Stimulated activated naive CD4-positive, alpha-beta T cell (primary cell): Measurements from ENCODE around the gene FNBP1L.

Experiments used
- DNase-seq, 6 experiments: peaks; one replicate each; lab custom pipeline; 2025; lab: John Stamatoyannopoulos, UW

The FNBP1L gene

DNA sequence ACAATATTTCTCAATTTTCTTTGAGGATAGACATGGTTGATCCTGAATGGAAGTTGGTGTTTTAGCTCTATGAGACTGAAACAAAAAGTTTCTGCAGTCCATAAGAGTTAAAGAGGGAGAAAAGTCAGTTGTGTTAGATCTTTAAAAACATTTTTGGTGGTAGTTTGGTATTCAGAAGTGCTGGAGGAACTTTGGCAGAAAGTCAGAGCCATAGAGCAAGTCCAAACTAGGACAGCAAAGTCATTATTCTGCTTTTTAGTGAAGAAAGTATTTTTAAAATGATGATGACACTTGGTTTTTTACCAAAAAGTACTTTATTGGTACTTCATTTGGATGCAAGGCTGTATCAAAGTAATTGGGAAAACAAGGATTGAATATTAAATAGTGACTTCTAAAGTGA lies 41.8 kb downstream of the FNBP1L start:
- no peak for DNase-seq

DNA sequence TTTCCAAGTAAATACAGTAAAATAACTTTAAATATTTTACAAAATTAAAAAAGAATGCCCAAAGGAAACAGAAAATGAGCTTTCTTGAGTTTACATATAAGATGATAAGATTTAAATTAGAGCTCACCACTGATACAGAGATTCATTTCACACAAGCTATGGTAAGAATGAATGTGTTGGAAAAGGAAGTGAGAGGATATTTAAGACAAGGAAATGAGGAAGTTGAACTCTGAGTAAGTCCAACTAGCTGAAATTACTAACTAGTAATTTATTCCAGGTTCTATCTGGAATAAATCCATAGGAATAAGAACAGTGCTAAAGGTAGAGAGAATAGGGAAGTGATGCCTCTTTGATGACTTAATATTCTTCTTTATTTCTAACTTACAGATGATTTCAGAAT lies 42.4 kb downstream of the FNBP1L start:
- no peak for DNase-seq

DNA sequence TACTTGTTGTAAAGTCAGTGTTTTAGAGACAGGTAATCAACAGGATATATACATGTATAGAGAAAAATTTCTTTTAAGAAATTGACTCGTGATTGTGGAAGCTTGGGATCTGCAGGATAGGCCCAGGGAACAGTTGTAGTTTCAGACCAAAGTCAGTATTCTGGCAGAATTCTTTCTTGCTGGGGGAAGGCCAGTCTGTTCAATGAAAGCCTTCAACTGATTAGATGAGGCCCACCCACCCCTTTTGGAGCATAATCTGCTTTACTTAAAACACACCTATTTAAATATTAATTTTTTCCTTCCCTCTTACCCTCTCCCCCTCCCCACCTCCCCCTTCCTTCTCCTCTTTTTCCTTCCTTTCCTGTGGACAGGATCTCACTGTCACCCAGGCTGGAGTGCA lies 48.0 kb downstream of the FNBP1L start:
- DNase-seq: no peak

- no peak for DNase-seq
These were observed 48.6 kb downstream of the FNBP1L start for GRCh38 chr1:93496520-93496919.

- DNase-seq: no peak
These were observed 51.2 kb downstream of the FNBP1L start for GRCh38 chr1:93499075-93499474.

DNA sequence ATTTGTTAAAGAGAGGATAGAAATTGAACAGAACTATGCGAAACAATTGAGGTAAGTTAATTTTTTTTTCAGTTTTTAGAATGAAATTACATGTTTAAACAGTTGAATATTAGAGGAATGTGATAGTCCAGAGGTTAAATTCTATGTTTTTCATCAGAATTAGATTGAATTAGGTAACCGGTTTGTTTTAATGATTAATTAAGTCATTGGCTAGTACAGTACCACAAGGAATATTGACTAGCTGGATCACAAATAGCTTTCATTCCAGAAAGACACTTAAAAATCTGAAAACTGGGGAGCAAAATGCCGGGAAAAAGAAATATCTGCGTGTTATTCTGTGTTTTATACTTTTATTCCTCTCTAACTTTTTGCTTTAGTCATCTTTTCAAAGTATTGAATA lies 51.6 kb downstream of the FNBP1L start:
- no peak for DNase-seq

DNA sequence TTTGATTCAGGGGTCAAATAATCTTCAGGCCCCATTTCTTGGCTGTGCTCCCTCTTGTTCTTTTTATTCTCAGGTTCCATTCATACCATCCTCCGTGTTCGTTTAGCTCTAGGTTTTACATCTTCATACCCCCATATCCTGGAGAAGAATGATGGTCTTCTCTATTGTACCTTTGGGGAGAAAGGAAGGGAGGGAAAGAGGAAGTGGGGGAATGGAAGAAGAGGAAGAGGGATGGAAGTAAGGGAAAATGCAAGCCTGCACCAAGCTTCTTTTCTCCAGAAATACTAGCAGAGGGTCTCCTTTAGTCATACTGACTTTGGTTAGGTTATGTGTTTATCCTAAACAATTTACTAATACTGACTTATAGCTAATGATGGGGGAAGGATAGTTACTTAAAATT lies 52.4 kb downstream of the FNBP1L start:
- DNase-seq: no peak

DNA sequence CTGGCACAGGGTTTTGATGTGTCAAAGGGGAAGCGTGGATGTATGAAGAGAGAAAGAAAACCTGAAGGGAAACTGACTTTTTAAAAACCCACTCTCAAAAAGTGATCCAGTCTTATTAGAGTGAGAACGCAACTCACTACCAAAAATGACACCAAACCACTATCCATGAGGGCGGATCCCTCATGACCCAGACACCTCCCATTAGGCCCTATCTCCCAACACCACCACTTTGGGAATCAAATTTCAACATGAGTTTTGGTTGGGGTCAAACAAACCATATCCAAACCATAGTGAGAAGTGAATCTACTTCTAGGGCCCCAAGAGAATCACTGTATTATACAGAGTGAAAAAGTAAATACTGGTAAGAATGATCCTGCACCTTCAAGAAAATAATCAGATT lies 53.5 kb downstream of the FNBP1L start:
- DNase-seq: no peak

DNA sequence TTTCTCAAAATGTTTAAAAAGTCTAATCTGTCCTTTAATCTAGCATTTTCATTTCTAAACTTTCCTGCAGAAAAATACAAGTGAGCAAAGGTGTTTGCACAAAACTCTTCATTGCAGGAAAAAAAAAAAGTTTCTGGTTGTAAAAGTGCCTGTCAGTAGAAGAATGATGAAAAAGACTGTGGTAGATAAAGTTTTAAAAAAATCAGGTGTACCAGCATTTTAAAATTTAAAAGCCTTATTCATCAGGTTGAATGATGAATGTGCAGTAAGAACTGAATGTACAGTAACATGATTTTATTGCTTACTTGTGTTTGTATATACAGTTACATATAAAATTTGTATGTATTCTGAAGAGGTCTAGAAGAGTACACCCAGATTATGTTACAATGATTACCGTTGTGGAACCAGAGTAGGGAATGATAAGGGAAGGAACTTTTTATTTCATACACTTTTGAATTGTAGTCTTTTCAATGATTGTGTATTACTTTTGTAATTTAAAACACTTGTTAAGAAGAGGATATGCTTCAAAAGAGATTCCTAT lies 54.0 kb downstream of the FNBP1L start:
- no peak for DNase-seq

DNA sequence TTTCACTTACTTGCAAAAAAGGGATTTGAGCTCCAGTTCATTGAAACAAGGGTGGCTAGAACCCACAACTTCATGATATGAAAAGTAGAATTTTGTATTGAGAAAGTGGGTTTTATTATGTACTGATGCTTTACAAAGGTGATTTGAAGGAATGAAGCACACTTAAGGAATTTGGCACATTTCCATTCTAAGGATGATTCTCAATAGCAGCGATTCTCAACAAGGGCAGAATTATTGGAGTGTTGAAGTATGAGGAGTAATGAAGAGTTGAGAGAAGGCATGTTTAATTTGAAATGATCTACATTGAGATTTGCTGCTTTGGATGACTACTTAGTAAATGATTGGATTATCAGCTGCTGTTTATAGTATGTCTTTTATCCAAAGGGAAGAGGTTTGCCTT lies 54.7 kb downstream of the FNBP1L start:
- DNase-seq: no peak

- no peak for DNase-seq
These were observed 55.2 kb downstream of the FNBP1L start for GRCh38 chr1:93503163-93503562.

DNA sequence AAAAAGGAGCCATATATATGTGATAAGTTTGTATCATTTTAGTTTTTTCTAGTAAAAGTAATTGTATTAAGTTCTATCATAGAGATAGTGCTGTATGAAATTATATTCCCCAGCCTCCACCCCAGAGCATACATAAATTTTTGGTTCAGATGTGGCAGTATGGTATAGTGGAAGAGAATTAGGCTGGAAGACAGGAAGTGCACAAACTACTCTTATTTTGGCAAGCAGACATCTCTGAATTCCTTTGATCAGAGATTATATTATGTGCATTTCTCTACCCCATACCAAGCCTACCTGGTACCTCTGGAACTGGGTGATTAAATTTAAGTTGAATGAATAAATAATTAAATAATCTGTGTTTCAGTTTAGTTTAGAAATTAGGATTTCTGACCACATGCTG lies 55.9 kb downstream of the FNBP1L start:
- no peak for DNase-seq

GRCh38 chr1:93504247-93505033 lies 56.5 kb downstream of the FNBP1L start:
- no peak for DNase-seq

- no peak for DNase-seq
These were observed 58.2 kb downstream of the FNBP1L start for GRCh38 chr1:93506126-93506525.

DNA sequence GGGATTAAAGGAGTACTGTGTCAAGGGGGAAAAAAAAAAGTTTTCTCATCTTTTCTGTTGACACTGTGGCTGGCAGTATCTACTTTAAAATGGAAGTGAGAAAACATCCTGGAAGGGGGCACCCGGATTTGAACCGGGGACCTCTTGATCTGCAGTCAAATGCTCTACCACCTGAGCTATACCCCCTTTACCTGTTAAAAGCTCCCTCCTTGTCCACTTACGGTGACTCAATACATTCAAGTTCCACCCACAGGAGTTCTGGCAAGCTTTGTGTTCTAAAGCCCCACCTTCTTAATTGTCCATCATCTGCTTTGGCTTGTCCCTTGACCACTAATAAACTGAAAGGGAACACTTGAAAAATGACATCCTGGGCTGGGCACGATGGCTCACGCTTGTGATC lies 68.2 kb downstream of the FNBP1L start:
- no peak for DNase-seq

GRCh38 chr1:93518516-93518915 lies 70.6 kb downstream of the FNBP1L start:
- DNase-seq: no peak

DNA sequence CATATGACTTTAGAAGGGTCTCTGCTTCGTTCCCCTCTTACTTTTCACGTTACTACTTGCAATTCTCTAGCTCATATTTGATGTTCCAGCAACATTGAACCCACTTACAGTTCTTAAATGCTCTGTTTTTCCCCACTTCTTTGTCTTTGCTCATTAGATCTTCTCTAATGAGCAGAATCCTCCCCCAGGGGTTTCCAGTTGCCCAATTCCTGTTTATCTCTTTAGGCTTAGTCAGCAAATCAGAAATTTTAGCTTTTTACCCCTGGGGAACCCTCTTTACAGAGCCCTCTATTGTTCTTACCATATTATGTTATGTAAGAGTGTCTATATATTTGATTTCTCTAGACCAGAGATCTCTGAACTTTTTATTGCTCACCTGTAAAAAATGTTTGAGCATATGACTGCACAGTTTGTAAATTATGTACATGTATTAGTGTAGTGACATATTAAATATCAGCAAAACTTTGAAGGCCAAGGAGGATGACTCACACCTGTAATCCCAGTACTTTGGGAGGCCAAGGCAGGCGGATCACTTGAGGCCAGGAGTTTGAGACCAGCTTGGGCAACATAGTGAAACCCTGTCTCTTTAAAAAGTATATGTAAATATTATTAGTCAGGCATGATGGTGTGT lies 71.4 kb downstream of the FNBP1L start:
- no peak for DNase-seq

DNA sequence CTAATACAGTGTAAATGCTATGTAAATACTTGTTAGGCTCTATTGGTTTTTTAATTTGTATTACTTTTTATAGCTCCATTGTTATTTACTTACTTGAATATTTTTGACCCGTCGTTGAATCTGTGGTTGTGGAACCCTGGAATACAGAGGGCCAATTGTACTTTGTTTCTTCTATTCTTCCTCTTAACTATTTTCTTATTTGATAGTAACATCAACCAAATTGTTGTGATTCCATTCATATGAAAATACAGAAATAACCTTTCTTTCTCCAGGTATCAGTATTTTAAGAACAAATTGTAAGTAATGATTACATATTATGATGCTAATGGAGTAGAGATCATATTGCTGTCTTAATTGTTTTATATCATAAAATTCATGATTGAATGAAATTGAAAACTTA lies 73.7 kb downstream of the FNBP1L start:
- no peak for DNase-seq

DNA sequence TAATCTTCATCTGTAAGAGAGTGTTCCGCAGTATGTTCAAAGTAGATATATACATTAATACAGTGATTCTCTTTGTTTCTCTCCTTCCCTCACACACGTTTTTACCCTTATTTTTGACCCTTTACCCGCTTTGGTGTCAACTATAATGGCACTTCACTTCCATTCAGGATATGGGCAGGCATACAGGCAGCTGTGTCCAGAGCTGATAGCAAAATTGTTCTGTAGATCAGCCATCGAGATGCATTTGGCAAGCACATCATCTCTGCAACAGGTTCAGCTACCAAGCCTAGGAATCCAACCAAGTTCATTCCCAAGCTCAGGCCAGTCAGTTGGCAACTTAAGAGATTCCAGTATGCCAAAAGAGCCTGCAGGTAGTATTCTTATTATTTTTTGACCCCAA lies 74.8 kb downstream of the FNBP1L start:
- no peak for DNase-seq

DNA sequence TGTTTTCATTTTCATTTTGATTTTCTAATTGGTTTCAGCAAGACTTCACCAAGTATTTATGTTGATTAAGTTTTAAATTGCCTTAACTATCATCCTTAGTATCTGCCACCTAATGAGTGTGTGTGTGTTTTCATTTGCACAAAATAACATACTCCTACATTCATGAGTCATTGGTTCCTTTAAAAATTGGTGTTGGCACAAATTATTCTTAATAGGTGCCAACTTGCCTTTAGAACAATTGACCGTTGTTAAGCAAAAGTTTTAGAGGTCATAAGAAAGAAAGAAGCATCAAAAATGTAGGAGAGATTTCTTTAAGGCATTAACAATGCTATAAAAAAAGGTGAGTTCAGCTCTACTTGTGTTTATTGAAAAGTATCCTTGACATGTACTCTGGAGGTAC lies 77.5 kb downstream of the FNBP1L start:
- DNase-seq: no peak

DNA sequence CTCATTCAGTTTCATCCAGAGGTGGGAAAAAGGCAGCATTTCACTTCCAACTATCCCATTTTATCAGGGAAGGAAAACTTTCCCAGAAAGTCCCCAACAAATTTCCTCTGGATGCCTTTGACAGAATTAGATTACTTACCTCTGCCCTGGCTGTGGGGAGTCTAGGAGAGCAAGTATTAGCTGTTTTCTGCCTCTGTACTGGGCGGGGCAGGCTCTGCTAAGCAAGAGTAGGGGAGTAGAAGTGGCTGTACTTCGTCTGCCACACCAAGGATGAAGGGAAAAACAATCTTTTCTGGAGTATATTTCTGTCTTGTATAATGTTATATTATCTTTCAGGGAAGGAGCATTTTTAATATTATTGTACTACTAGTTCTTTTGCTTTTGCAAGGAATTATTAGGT lies 78.5 kb downstream of the FNBP1L start:
- no peak for DNase-seq

DNA sequence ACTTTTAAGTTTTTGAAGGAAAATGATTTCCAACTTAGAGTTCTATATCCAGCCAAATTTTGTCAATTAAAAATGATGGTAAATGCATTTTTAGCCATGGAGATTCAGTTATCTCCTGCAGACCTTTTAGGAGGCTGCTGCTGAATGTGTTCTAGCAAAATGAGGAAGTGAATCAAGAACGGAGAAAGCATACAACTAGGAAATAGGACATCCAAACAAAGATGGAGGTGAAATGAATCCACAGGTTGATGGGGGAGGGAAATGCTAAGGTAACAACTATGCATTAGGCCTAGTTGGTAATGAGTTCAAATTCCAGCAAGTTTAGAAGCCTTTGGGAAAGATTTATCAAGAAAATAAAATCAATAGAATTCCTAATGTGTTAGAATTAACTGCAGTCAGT lies 80.5 kb downstream of the FNBP1L start:
- no peak for DNase-seq

DNA sequence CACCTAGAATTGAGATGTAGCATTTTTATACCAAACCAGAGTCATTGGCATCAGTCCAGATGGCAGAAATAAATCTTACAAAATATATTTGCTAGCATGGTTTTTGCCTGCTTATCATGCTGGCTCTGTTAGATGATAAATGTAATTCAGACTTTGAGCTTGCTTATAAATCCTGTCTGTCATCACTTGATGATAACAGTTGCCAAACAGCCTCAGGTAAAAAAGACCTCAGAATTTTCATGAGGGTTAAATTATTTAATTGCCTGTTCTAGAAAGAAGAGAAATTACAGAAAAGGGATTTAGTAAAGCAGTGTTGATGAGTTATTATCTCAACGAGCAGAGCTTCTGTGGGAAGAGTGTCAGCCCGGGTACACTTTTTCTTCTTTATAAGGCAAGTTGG lies 83.3 kb downstream of the FNBP1L start:
- DNase-seq: no peak
